HG03571 (cell line): ENCODE data around the gene UNC79.

ENCODE experiments used
- ATAC-seq: cut with Tn5 transposase; IDR thresholded peaks from one replicate; pipeline ENCODE4 v1.9.1; 2021; ENCODE audit not compliant: unreplicated experiment

The UNC79 gene

DNA sequence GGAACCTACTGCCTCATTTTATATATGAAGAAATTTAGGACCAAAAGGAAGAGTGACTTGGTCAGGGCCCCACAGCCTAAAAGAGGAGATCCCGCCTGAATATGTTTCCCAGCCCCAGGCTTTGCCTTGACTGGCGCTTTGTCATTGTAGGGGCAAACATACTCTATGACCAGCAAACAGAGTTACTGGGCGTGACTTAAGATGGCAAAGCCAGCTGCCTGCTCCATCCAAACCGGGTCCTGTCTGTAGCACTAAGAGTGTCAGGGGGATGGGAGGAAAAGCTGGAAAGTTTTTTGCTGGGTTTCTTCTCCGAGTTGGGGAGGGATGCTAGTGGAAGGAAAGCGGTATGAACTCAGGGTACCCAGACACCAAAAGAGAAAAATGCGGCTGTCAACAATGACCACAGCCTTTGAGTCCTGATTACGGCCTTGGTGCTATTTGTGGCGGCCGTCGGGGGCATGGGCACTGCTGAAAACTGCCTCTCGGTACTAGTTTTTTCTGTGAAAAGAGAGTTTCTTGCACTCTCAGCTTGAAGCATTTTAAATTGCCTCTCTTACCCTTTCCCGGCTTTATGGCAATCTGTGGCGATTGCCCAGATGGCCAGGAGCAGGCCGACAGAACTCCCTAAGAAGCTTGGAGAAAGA is 274.9 kb downstream of the UNC79 start:
- no peak for ATAC-seq

- ATAC-seq, result no peak
Measured at GRCh38 chr14:93706360-93706955, 275.7 kb downstream of the UNC79 start.

DNA sequence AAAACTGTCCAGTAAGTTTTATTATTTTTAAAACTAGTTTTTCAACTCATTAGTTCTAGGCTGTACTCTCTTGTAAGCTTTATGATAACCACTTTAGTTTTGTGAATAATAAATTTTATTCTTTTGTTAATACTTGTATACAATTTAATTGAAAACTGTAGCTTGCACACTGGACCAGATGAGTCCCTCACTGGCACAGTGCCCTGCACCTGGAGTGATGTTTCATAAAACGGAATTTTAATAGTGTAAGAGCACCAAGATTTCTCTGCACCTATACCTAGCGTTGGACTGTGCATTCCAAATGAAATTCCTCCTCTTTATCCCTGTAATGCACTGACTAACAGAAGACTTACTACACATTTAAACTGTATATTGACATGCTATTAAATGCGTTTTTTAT is 276.7 kb downstream of the UNC79 start:
- ATAC-seq, result no peak

DNA sequence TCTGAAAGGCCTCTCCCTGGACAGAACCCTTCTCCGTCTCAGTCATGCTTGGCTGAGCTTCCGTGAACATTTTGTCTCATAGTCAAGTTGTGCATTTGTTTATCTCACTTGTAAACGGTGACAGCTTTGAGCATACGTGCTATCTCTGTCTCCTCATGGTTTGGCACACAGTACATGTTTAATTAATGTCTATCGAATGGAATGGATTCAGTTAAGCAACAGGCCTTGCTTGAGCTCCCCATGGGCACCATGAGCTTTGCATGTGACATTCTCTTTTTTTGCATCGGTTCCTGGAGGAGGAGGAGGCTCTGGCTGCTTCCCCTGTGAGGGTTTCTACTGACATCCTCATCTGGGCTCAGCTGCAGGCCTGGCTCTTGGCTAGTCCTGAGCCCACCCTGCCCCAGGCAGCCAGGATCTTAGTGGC is 277.6 kb downstream of the UNC79 start:
- no peak for ATAC-seq

DNA sequence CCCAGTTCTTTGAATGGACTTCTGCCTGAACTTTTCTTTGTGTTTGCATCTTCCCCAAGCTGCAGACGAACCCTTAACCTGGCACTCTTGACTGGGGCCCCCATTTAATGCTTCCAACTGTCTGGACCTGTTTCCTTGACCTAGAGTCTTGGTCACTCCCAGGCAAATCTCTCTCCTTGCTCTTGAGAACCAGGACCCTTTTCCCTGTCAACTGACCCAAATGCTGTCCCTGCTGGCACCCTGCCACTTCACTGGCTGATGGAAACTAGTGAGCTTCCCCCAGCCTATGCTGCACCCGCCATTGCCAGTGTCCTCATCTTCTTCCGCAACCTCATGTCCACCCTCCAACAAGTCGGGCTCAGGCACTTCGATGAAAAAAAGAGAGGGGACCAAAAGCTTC is 278.1 kb downstream of the UNC79 start:
- ATAC-seq, result no peak

DNA sequence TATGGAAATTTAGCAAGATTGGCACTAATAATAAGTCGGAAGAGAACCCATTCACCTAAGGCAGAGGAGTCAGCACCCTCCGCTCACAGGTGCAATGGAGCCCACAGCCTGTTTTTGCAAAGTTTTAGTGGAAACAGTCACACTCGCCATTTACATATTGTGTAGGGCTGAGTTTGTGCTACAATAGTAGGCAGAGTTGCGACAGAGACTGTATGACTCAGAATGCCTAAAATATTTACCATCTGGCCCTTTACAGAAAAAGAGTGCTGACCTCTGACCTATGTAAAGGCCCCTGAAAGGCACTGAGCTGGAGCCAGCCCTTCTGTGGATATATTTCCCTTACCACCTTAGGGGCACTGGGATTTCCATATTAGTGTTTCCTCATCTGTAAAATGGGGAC is 278.5 kb downstream of the UNC79 start:
- no peak for ATAC-seq

DNA sequence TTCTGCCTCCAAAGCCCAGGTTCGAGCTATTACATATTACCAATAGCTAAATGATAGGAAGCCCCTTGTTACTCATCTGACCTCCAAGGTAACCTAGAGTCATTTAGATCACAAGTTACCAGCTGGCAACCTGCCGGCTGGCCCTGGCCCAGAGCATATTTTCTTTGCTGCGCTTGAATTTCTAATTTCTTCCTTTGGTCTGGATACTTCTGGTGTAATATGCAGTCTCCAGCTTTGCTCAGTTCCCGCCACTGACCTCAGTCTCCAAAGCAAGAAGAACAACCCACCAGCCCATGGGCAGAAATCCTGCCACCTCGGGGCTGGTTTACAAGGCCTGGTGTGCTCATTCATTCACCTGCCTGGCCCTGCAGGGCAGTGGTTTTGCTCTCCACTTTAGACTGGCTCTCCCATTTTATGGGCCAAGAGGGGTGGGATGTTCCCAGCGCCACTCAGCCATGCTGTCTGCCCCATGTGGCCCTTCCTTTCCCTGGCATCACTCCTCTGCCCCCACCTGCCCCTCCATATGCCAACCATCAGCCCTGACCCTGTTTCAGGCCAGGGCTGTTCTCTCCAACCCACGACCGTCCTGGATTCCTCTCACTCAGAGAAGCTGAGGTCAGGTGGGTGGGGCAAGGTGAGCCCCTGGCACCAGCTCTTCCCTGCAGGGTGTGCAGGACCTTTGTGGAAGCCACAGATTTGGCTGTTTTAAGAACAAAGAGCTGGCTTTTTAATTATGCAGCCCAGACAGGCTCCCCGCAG is 281.5 kb downstream of the UNC79 start:
- ATAC-seq, result no peak

DNA sequence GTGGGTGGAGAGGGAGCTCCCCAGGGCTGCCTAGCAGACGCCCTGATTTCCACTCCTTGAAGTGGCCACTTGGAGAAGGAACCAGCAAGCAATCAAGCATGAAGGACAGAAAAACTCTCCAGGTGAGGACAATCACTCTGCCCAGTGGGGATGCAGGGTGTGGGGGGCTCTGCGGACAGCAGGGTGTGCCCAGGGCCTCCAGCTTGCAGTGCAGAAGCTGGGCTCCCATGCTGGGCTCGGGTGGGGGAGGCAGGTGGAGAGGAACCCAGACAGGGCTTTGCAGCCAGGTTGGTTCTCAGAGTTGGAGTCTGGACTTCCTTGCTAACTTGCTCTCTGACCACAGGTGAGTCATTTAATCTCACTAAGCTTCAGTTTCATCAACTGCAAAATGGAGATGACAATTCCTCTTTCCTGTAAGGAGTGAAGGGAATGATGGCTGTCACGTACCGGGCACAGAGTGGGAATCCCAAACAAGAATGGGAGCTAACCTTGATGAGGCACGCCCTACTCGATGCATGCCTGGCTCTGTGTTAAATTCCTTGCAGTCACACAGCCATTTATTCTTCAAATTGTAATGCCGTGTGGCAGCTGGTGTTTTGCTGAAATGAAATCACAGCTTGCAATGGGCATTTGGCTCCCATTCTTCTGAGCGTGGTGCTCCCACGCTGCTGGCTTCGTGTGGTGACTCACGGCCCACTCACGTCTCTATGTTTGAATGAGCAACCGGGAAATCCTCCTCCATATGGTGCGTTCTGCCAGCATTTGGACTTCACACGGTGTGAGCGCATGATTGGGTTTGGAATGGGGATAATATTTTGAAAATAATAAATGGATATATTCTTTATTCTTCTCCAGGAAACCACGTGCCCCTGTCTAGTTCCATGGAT is 282.3 kb downstream of the UNC79 start:
- ATAC-seq, result no peak

- no peak for ATAC-seq
Measured at GRCh38 chr14:93713726-93714405, 283.1 kb downstream of the UNC79 start.

GRCh38 chr14:93714605-93715004 is 283.9 kb downstream of the UNC79 start:
- ATAC-seq, result no peak

- no peak for ATAC-seq
Measured at GRCh38 chr14:93715279-93715927, 284.7 kb downstream of the UNC79 start.

GRCh38 chr14:93716002-93716745 is 285.4 kb downstream of the UNC79 start:
- ATAC-seq, result no peak

GRCh38 chr14:93716746-93717667 is 286.3 kb downstream of the UNC79 start:
- ATAC-seq, result no peak

GRCh38 chr14:93717668-93718320 is 287.1 kb downstream of the UNC79 start:
- no peak for ATAC-seq

DNA sequence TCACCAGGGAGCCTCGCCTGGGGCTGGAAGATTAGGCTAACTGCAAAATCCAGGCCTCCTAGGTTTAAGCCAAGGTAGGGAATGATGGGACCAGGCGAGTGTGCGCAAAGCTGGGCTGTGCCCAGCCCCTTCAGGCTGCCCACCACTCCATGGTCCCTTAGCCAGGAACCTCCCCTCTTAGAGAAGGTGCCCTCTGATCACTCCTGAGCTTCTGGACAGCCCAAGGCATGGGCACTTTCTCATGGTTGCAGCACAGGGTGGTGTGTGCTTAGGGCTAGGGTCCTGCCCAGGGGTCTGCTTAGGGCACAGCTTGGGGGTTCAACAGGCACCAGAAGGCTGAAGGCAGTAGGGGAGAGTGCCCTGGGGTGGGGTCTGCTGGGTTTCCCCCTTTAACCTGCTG is 288.5 kb downstream of the UNC79 start:
- ATAC-seq, result no peak

- no peak for ATAC-seq
Measured at GRCh38 chr14:93720076-93720815, 289.5 kb downstream of the UNC79 start.

GRCh38 chr14:93720981-93721483 is 290.3 kb downstream of the UNC79 start:
- ATAC-seq, result no peak
